Skeletal muscle tissue (tissue), 4 donors: ENCODE results near the gene IL1RAPL1. TPM values are rescaled to one million over a fixed set of nuclear protein-coding genes. Genes with fewer than 3 reads are reported as not detected.

ENCODE experiments used
- H3K27ac ChIP-seq: one replicate; pipeline ENCODE4 v1.7.0; 2013; ENCODE audit warnings: mild to moderate bottlenecking, low read depth, low read length, inconsistent platforms
- H3K27me3 ChIP-seq, 3 donors: one replicate each; pipeline ENCODE4 v1.7.0; 2013; ENCODE audit warnings: low read length in 3 of 3; ENCODE audit not compliant: control insufficient read depth in 3 of 3, insufficient read depth in 3 of 3
- H3K36me3 ChIP-seq, 3 donors: one replicate each; pipeline ENCODE4 v1.7.0; 2013; ENCODE audit warnings: low read length in 3 of 3; ENCODE audit not compliant: control insufficient read depth in 3 of 3, insufficient read depth in 3 of 3
- H3K4me1 ChIP-seq, 3 donors: one replicate each; pipeline ENCODE4 v1.7.0; 2013; ENCODE audit warnings: low read length in 3 of 3, mild to moderate bottlenecking in 3 of 3; ENCODE audit not compliant: control insufficient read depth in 3 of 3, insufficient read depth in 3 of 3
- H3K4me3 ChIP-seq, 3 donors: one replicate each; pipeline ENCODE4 v1.7.0; 2013; ENCODE audit warnings: low read length in 3 of 3
- H3K9ac ChIP-seq, 3 donors: one replicate each; pipeline ENCODE4 v1.7.0; 2013; ENCODE audit warnings: low read length in 3 of 3, mild to moderate bottlenecking in 3 of 3, moderate library complexity in 2 of 3, low read depth in 1 of 3
- H3K9me3 ChIP-seq, 3 donors: one replicate each; pipeline ENCODE4 v1.7.0; 2013; ENCODE audit warnings: low read length in 3 of 3; ENCODE audit not compliant: control insufficient read depth in 3 of 3
- total RNA-seq: library from RNA; depleted of rRNA; stranded (reverse); fragments of >200 nt; gene quantifications from one replicate; pipeline ENCODE4 v1.2.3, GENCODE V29; 2014
- donor health status: Osteomylitis.

Gene IL1RAPL1
- total RNA-seq, 1 donor from 2014 or later: 3.7 TPM

GRCh38 chrX:28988246-28988645 lies 401.0 kb downstream of the IL1RAPL1 start:
- Histone ChIP-seq H3K36me3 (no peaks in the 10 kb centered on the region), H3K4me1 (no peaks in the 10 kb centered on the region), H3K27ac (no peak overlapping the region), H3K27me3 (no peaks in the 10 kb centered on the region), H3K9me3 (no peaks in the 10 kb centered on the region), H3K9ac (no peak overlapping the region), H3K4me3 (no peak overlapping the region)

DNA sequence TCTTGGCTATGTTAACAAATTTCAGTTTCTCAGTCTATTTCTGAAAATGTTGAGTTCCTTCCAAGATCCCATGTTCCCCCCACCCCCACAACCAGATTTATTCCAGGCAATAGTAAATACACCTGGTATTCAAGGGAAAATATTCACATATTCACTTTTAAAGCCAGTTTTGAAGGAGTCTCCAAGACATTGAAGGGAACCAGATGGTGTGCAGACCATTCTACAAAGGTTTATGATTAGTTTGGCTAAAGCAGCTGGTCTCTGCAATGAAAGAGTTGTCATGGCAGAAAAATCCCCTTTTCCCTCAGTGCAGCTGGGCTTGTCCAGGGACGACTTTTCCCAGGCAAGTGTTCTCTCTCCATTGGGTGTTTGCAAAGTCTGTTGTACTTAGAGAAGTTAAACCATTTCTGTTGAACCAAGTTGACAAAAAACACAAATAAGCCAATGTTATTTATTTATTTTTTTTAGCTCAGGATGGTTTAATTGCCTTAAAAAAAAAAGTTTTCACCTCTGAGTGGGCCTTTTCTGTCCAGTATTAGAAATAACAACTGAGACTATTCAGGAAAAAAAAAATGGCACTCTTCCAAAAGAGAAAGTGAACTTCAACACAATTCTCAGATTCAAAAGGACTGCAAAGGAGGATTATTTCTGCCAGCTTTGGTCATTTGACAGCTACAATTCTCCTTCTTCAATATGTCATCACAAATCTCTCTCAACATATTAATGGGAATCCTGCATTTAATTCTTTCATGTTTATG lies 410.6 kb downstream of the IL1RAPL1 start:
- Histone ChIP-seq H3K27ac (no peak overlapping the region), H3K4me1 (peaks cover 0 to 2% (median 0%) of the 10 kb centered on the region in 3 donors), H3K9ac (no peak overlapping the region), H3K27me3 (no peaks in the 10 kb centered on the region), H3K9me3 (no peaks in the 10 kb centered on the region), H3K4me3 (no peak overlapping the region), H3K36me3 (no peaks in the 10 kb centered on the region)

DNA sequence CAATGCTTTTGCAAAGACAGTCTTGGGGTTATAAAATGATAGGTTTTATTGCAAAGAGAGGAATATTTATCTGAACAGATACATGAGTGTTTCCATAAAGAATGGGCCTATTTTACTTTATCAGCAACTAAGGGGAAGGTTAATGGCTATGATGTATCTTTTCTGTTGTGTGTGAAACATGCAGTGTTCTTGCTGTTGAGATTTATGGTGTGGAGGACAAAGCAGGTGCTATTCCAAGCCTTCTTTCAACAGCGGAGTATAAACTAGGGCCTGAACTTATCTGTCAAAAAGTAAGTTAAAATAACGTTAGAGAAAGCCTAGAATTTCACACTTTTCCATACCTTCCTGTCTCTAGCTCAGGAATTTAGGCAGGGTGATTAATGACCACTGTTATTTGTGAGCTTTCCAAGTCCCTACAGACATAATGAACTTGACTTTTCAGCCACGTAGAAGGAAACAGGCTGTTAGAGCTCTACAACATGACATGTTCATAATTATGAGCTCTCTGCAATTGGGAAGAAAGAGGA lies 411.4 kb downstream of the IL1RAPL1 start:
- H3K27ac ChIP-seq: no peak overlapping the region
- no peaks in the 10 kb centered on the region for H3K9me3 ChIP-seq
- no peak overlapping the region for H3K9ac ChIP-seq
- H3K27me3 ChIP-seq: no peaks in the 10 kb centered on the region
- no peak overlapping the region for H3K4me3 ChIP-seq
- no peaks in the 10 kb centered on the region for H3K36me3 ChIP-seq
- peaks cover 0 to 2% (median 0%) of the 10 kb centered on the region in 3 donors for H3K4me1 ChIP-seq

- no peak overlapping the region for H3K4me3 ChIP-seq
- no peaks in the 10 kb centered on the region for H3K27me3 ChIP-seq
- no peaks in the 10 kb centered on the region for H3K36me3 ChIP-seq
- no peaks in the 10 kb centered on the region for H3K4me1 ChIP-seq
- no peaks in the 10 kb centered on the region for H3K9me3 ChIP-seq
- no peak overlapping the region for H3K9ac ChIP-seq
- H3K27ac ChIP-seq: no peak overlapping the region
These were observed 425.6 kb downstream of the IL1RAPL1 start for GRCh38 chrX:29012867-29013266.

DNA sequence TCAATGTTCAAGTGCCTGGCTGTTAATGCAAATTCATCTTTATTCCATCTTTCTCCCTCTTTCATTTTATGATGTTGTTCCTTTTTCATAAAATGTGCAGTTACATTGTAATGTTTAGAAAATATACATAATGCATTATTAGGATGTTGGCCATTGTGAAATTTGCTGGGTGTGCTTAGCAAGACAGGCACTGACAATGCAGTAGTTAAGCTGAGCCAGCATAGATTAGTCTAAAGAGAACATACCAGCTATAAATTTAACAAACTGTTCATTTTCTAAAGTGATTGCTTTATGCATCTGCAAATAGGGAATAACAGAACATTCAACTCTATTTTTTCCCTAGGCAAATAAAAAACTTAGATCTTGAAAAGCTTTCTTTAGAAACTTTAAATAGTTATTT lies 436.0 kb downstream of the IL1RAPL1 start:
- no peaks in the 10 kb centered on the region for H3K27me3 ChIP-seq
- H3K4me3 ChIP-seq: no peak overlapping the region
- H3K27ac ChIP-seq: no peak overlapping the region
- H3K9me3 ChIP-seq: no peaks in the 10 kb centered on the region
- H3K9ac ChIP-seq: no peak overlapping the region
- H3K36me3 ChIP-seq: no peaks in the 10 kb centered on the region
- no peaks in the 10 kb centered on the region for H3K4me1 ChIP-seq

GRCh38 chrX:29024871-29025270 lies 437.6 kb downstream of the IL1RAPL1 start:
- H3K9me3 ChIP-seq: peaks cover 0 to 3% (median 0%) of the 10 kb centered on the region in 3 donors
- no peaks in the 10 kb centered on the region for H3K4me1 ChIP-seq
- H3K27me3 ChIP-seq: no peaks in the 10 kb centered on the region
- no peak overlapping the region for H3K4me3 ChIP-seq
- no peaks in the 10 kb centered on the region for H3K36me3 ChIP-seq
- no peak overlapping the region for H3K9ac ChIP-seq
- H3K27ac ChIP-seq: no peak overlapping the region

DNA sequence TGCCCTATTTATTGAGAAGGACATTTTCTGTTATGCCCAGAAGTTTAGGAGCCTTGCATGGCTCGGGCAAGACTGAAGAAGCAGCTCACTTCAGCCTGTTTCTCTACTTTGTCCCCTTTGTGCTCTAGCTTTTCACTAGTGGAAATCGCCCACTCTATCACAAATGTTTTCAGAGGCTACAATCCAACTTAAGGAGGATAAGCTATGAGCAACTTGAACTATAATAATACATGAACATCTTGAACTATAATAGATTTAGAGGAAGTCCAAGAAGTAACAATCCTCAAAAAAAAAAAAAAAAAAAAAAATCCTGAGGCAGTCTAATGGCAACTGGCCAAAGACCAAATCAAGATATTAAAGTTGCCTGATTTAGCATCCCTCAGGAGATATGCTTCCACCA lies 452.3 kb downstream of the IL1RAPL1 start:
- no peak overlapping the region for H3K27ac ChIP-seq
- H3K9ac ChIP-seq: no peak overlapping the region

DNA sequence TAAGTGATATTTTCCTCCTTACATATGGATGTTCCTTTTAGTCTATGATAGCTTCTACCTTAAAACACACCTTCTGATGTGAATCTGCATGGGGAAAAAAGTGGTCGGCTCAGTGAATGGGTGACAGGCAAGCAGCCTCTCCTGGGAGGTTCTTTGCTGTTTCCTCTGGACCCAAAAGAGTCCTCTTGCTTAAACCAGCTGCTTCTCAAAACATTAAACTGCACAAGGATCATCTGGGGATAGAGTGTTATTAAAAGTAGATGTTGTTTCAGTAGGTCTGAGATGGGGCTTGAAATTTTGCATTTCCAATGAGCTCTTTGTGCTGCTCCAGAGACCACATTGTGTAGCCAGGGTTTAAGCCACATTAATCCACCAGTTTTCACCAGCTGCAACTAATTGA lies 452.9 kb downstream of the IL1RAPL1 start:
- Histone ChIP-seq H3K4me3 (no peak overlapping the region), H3K9ac (no peak overlapping the region), H3K4me1 (no peaks in the 10 kb centered on the region), H3K36me3 (no peaks in the 10 kb centered on the region), H3K27me3 (no peaks in the 10 kb centered on the region), H3K27ac (no peak overlapping the region), H3K9me3 (no peaks in the 10 kb centered on the region)

More for the DNA sequence above, 452.3 kb downstream of the IL1RAPL1 start:
- Histone ChIP-seq H3K4me3 (no peak overlapping the region), H3K4me1 (no peaks in the 10 kb centered on the region), H3K9me3 (no peaks in the 10 kb centered on the region), H3K36me3 (no peaks in the 10 kb centered on the region), H3K27me3 (no peaks in the 10 kb centered on the region)

DNA sequence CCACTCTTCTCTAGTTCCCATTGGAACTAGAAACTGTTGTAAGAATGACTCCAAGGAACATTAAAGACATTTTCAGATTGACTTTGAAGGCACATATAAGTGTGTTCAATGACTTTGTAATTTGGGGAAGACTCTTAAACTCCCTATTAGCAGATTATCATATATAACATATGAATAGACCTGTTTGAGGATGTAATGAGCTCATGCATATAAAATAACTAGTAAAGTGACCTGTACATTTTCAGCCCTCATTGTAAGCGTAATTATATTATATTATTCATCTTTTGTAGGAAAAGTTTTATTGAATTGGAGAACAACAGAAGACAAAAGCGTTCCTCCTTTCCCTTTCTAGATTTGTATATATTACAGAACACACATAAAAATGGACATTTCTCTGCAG lies 455.1 kb downstream of the IL1RAPL1 start:
- no peaks in the 10 kb centered on the region for H3K36me3 ChIP-seq
- H3K9ac ChIP-seq: no peak overlapping the region
- no peak overlapping the region for H3K4me3 ChIP-seq
- H3K27ac ChIP-seq: no peak overlapping the region
- H3K4me1 ChIP-seq: no peaks in the 10 kb centered on the region
- H3K9me3 ChIP-seq: no peaks in the 10 kb centered on the region
- H3K27me3 ChIP-seq: no peaks in the 10 kb centered on the region

- Histone ChIP-seq H3K4me3 (no peak overlapping the region), H3K9ac (no peak overlapping the region), H3K36me3 (no peaks in the 10 kb centered on the region), H3K27me3 (no peaks in the 10 kb centered on the region), H3K9me3 (no peaks in the 10 kb centered on the region), H3K27ac (no peak overlapping the region), H3K4me1 (no peaks in the 10 kb centered on the region)
These were observed 456.5 kb downstream of the IL1RAPL1 start for GRCh38 chrX:29043746-29044145.
